Measurements from ENCODE around the gene LIMCH1.

DNA sequence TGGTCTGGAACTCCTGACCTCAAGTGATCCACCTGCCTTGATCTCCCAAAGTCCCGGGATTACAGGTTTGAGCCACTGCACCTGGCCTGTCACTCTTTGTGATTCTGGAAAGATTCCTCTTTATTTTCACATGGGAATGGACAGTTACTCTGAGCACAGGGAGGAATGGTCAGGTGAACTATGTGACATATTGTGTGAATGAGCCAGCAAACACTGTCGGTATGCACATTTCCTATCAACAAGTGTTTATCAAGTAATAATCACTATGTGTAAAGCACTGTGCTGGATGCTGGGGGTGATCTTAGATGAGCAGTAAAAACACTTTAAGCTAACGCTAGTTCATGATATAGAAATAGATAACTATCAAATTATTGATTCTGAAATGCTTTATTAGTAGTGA, 97.5 kb downstream of the LIMCH1 start:
- TF ChIP-seq CTCF (IDR thresholded peaks at IDR 0.05; ENCODE audit: low read depth, low read length): no peak
- no peak for TF ChIP-seq EZH2phosphoT487 (IDR thresholded peaks at IDR 0.05; ENCODE audit: low read depth)
